HepG2 (cell line): ENCODE measurements around the gene SMIM1. TPM values are rescaled to one million over a fixed set of nuclear protein-coding genes. Genes with fewer than 3 reads are reported as not detected.

ENCODE experiments used
- ATF2 ChIP-seq: sonication (generic); formaldehyde crosslinking; IDR thresholded peaks from 2 replicates; pipeline ENCODE4 v1.4.0; 2020; ENCODE audit warnings: missing genetic modification reagents
- ATF7-NPFF ChIP-seq: sonication (generic); formaldehyde crosslinking; IDR thresholded peaks from 2 replicates; pipeline ENCODE4 v1.8.1; 2023; ENCODE audit warnings: mild to moderate bottlenecking, low read depth, missing genetic modification reagents, moderate library complexity
- CBX1 ChIP-seq: IDR thresholded peaks from one replicate; pipeline ENCODE4 v1.6.1; 2016; ENCODE audit warnings: antibody characterized with exemption, low read depth
- CC2D1A ChIP-seq: sonication (generic); formaldehyde crosslinking; IDR thresholded peaks from 2 replicates; pipeline ENCODE4 v1.8.1; 2023; ENCODE audit warnings: mild to moderate bottlenecking, missing genetic modification reagents
- DNMT3B ChIP-seq: conservative IDR thresholded peaks from 2 replicates; pipeline ENCODE4 v1.6.1; 2016; ENCODE audit warnings: missing biosample characterization, control low read depth
- DZIP1 ChIP-seq: sonication (generic); formaldehyde crosslinking; IDR thresholded peaks from 2 replicates; pipeline ENCODE4 v1.5.0; 2020; ENCODE audit warnings: mild to moderate bottlenecking, missing genetic modification reagents
- HMGXB3 ChIP-seq: sonication (generic); formaldehyde crosslinking; IDR thresholded peaks from 2 replicates; pipeline ENCODE4 v1.4.0; 2020; ENCODE audit warnings: missing genetic modification reagents, borderline replicate concordance
- SP4 ChIP-seq: sonication (generic); formaldehyde crosslinking; IDR thresholded peaks from 2 replicates; pipeline ENCODE4 v1.8.1; 2023; ENCODE audit warnings: mild to moderate bottlenecking, missing genetic modification reagents
- U2AF2 ChIP-seq: fragments of 200-400 bp; formaldehyde crosslinking; IDR thresholded peaks from 2 replicates; pipeline ENCODE4 v1.6.1; 2017; ENCODE audit warnings: low read depth, mild to moderate bottlenecking, low read length
- ZNF367 ChIP-seq: sonication (generic); formaldehyde crosslinking; IDR thresholded peaks from 2 replicates; pipeline ENCODE4 v1.4.0; 2020; ENCODE audit warnings: missing genetic modification reagents, borderline replicate concordance
- ZSCAN31 ChIP-seq: sonication (generic); formaldehyde crosslinking; IDR thresholded peaks from 2 replicates; pipeline ENCODE4 v1.5.0; 2020; ENCODE audit warnings: low read depth, mild to moderate bottlenecking, missing genetic modification reagents
- polyA plus RNA-seq, 8 experiments: library from polyadenylated mRNA; depleted of rRNA in 3 of 8; stranded (reverse) in 7 of 8; unstranded in 1 of 8; fragments of >200 nt; fragmentation: Illumina TruSeq in 4 of 8; extraction: Trizol in 4 of 8; gene quantifications; 2 replicates each; pipeline versions ENCODE4 v1.2.1 to v1.2.3, GENCODE V29; 2011 to 2016; ENCODE audit warnings: low read depth in 4 of 8, missing spikeins in 1 of 8, mixed read lengths in 1 of 8; ENCODE audit not compliant: insufficient read depth in 1 of 8
- total RNA-seq, 5 experiments: library from RNA; depleted of rRNA; stranded (reverse); fragments of >200 nt; fragmentation: Illumina TruSeq; extraction: Trizol; gene quantifications; 2 replicates each; pipeline ENCODE4 v1.2.3, GENCODE V29; 2016; ENCODE audit warnings: low read depth in 1 of 5
- TF ChIP-seq, protein P1 (sequence below): sonication (generic); formaldehyde crosslinking; conservative IDR thresholded peaks from 2 replicates; pipeline ENCODE4 v1.5.0; 2020; ENCODE audit warnings: missing genetic modification reagents
- TF ChIP-seq, protein P2 (sequence below): sonication (generic); formaldehyde crosslinking; IDR thresholded peaks from 2 replicates; pipeline ENCODE4 v1.5.0; 2020; ENCODE audit warnings: mild to moderate bottlenecking, missing genetic modification reagents
- TF ChIP-seq, protein P3 (sequence below): IDR thresholded peaks from 2 replicates; pipeline ENCODE4 v1.6.1; 2012; ENCODE audit warnings: inconsistent platforms

The SMIM1 gene
- total and polyA plus RNA-seq, 2 of the 13 experiments (the other 11 are each of a cell fraction or from before 2014, with no cell fraction given), result 12.4 to 56.3 TPM

- TF ChIP-seq HMGXB3 (CRISPR knock-in tag), result 0 out of 2 replicates have a peak, but pooled peaks have one; percentile 8
- no peak for TF ChIP-seq CC2D1A (CRISPR knock-in tag)
- 0 out of 2 replicates have a peak, but pooled peaks have one; percentile 6 for TF ChIP-seq ATF7-NPFF (CRISPR knock-in tag)
- 0 out of 2 replicates have a peak, but pooled peaks have one; percentile 71 for TF ChIP-seq ZNF367
- TF ChIP-seq CBX1, result no peak
- TF ChIP-seq, protein P1, sequence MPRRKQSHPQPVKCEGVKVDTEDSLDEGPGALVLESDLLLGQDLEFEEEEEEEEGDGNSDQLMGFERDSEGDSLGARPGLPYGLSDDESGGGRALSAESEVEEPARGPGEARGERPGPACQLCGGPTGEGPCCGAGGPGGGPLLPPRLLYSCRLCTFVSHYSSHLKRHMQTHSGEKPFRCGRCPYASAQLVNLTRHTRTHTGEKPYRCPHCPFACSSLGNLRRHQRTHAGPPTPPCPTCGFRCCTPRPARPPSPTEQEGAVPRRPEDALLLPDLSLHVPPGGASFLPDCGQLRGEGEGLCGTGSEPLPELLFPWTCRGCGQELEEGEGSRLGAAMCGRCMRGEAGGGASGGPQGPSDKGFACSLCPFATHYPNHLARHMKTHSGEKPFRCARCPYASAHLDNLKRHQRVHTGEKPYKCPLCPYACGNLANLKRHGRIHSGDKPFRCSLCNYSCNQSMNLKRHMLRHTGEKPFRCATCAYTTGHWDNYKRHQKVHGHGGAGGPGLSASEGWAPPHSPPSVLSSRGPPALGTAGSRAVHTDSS, result no peak
- TF ChIP-seq, protein P2, sequence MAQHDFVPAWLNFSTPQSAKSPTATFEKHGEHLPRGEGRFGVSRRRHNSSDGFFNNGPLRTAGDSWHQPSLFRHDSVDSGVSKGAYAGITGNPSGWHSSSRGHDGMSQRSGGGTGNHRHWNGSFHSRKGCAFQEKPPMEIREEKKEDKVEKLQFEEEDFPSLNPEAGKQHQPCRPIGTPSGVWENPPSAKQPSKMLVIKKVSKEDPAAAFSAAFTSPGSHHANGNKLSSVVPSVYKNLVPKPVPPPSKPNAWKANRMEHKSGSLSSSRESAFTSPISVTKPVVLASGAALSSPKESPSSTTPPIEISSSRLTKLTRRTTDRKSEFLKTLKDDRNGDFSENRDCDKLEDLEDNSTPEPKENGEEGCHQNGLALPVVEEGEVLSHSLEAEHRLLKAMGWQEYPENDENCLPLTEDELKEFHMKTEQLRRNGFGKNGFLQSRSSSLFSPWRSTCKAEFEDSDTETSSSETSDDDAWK, result no peak
- TF ChIP-seq U2AF2, result no peak
- peak; percentile 10; the same call in 1 of the 2 replicates for TF ChIP-seq ATF2 (CRISPR knock-in tag)
- TF ChIP-seq DNMT3B (CRISPR knock-in tag), result no peak
- no peak for TF ChIP-seq SP4
- TF ChIP-seq ZSCAN31 (CRISPR knock-in tag), result no peak
- peak; percentile 58; the same call in 1 of the 2 replicates for TF ChIP-seq DZIP1
- TF ChIP-seq, protein P3, sequence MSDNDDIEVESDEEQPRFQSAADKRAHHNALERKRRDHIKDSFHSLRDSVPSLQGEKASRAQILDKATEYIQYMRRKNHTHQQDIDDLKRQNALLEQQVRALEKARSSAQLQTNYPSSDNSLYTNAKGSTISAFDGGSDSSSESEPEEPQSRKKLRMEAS, result no peak
These were observed at the start of gene SMIM1 (continued) for GRCh38 chr1:3772715-3773571.
